ENCODE measurements around the gene FANCE. TPM values are rescaled to one million over a fixed set of nuclear protein-coding genes. Genes with fewer than 3 reads are reported as not detected.

FANCE gene
- total RNA-seq, 1 donor from 2014 or later: 9.3 TPM

GRCh38 chr6:35492974-35493284 lies 40.8 kb downstream of the FANCE start:
- peaks cover 55% of the 10 kb centered on the region for H3K79me2 ChIP-seq (ENCODE audit: low read depth)
- no peaks in the 10 kb centered on the region for H3K36me3 ChIP-seq
- H3K9me3 ChIP-seq (ENCODE audit: low read depth): no peaks in the 10 kb centered on the region
- peaks cover 64% of the 10 kb centered on the region for H4K20me1 ChIP-seq (ENCODE audit: low read depth)
- peak overlapping the region; percentile 27 for H3K27ac Mint-ChIP-seq
- H3K4me1 Mint-ChIP-seq: peaks cover 58% of the 10 kb centered on the region
- H3K4me3 Mint-ChIP-seq: peak overlapping the region; percentile 69
- no peak overlapping the region for H3K27ac ChIP-seq
- H3K4me1 ChIP-seq: peaks cover 68% of the 10 kb centered on the region
- H3K27me3 ChIP-seq: peaks cover 4% of the 10 kb centered on the region
- DNase-seq (ENCODE audit: low spot score): no peak
- peak overlapping the region; percentile 75 for H3K4me2 ChIP-seq
- H3K9ac ChIP-seq: no peak overlapping the region
- peaks cover 12% of the 10 kb centered on the region for H3K27me3 Mint-ChIP-seq (ENCODE audit: insufficient read depth, low read depth)
- TF ChIP-seq EZH2phosphoT487 (IDR thresholded peaks at IDR 0.05): no peak
- no peak for TF ChIP-seq CTCF (IDR thresholded peaks at IDR 0.05)
- TF ChIP-seq EZH2 (IDR thresholded peaks at IDR 0.05): no peak
- H3K9me3 Mint-ChIP-seq: no peaks in the 10 kb centered on the region
- H2AFZ ChIP-seq (replicated peaks): no peak overlapping the region
- H3K4me3 ChIP-seq: no peak overlapping the region
- H3K36me3 Mint-ChIP-seq: no peaks in the 10 kb centered on the region
- H3F3A ChIP-seq (ENCODE audit: low read depth): peaks cover 39% of the 10 kb centered on the region

- no peak for DNase-seq (ENCODE audit: low spot score)
- H3K27ac ChIP-seq: no peak overlapping the region
- peaks cover 10% of the 10 kb centered on the region for H3K27me3 ChIP-seq
- Mint-ChIP-seq H3K27ac (peak overlapping the region; percentile 3), H3K27me3 (ENCODE audit: insufficient read depth, low read depth) (peaks cover 17% of the 10 kb centered on the region), H3K4me1 (peaks cover 56% of the 10 kb centered on the region), H3K9me3 (no peaks in the 10 kb centered on the region), H3K4me3 (peak overlapping the region; percentile 69), H3K36me3 (peaks cover under 1% of the 10 kb centered on the region)
- H3K4me2 ChIP-seq: no peak overlapping the region
- TF ChIP-seq EZH2 (IDR thresholded peaks at IDR 0.05): no peak
- no peak for TF ChIP-seq CTCF (IDR thresholded peaks at IDR 0.05)
- no peak for TF ChIP-seq EZH2phosphoT487 (IDR thresholded peaks at IDR 0.05)
- no peak overlapping the region for H3K9ac ChIP-seq
- no peak overlapping the region for H3K4me3 ChIP-seq
- H3K36me3 ChIP-seq: no peaks in the 10 kb centered on the region
- peaks cover 38% of the 10 kb centered on the region for H3F3A ChIP-seq (ENCODE audit: low read depth)
- H3K9me3 ChIP-seq (ENCODE audit: low read depth): no peaks in the 10 kb centered on the region
- H3K4me1 ChIP-seq: peaks cover 68% of the 10 kb centered on the region
- peaks cover 55% of the 10 kb centered on the region for H3K79me2 ChIP-seq (ENCODE audit: low read depth)
- peaks cover 64% of the 10 kb centered on the region for H4K20me1 ChIP-seq (ENCODE audit: low read depth)
- H2AFZ ChIP-seq (replicated peaks): no peak overlapping the region
Measured at GRCh38 chr6:35493307-35493983, 41.3 kb downstream of the FANCE start.

- TF ChIP-seq EZH2phosphoT487 (IDR thresholded peaks at IDR 0.05) (no peak), CTCF (IDR thresholded peaks at IDR 0.05) (no peak), EZH2 (IDR thresholded peaks at IDR 0.05) (no peak)
- peak; percentile 30 for DNase-seq (ENCODE audit: low spot score)
- Mint-ChIP-seq H3K36me3 (peaks cover 4% of the 10 kb centered on the region), H3K27me3 (ENCODE audit: insufficient read depth, low read depth) (peaks cover 21% of the 10 kb centered on the region), H3K4me3 (peak overlapping the region; percentile 46), H3K4me1 (peaks cover 57% of the 10 kb centered on the region), H3K27ac (peak overlapping the region; percentile 3), H3K9me3 (no peaks in the 10 kb centered on the region)
- Histone ChIP-seq H2AFZ (replicated peaks) (no peak overlapping the region), H3K9me3 (ENCODE audit: low read depth) (no peaks in the 10 kb centered on the region), H3K4me3 (no peak overlapping the region), H3K79me2 (ENCODE audit: low read depth) (peaks cover 50% of the 10 kb centered on the region), H3F3A (ENCODE audit: low read depth) (peaks cover 34% of the 10 kb centered on the region), H3K27ac (no peak overlapping the region), H3K4me2 (peak overlapping the region; percentile 45), H3K9ac (no peak overlapping the region), H3K4me1 (peaks cover 70% of the 10 kb centered on the region), H3K36me3 (no peaks in the 10 kb centered on the region), H4K20me1 (ENCODE audit: low read depth) (peaks cover 62% of the 10 kb centered on the region), H3K27me3 (peaks cover 17% of the 10 kb centered on the region)
Measured at GRCh38 chr6:35494161-35494563, 42.0 kb downstream of the FANCE start.

Data from neural progenitor cell (in vitro differentiated cells).